ENCODE results near the gene ZIC4.

ZIC4 gene

DNA sequence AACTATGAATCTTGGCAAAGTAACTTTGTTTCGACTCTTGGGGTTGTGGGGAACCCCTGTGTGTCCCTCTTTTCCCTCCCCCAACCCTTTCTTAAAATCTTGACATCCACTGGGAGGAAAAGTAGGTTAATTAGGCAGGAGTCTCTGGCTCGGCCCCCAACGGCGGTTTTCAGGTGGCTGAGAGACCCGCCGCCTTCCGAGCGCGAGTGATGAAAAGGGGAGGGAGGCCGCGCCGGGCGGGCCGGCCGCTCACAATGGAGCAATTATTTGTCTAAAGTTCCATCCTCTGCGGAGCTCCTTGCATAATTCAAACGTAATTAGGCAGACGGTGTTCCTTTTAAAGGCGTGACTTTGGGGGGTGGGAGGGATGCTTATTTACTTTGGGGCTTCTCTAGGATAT, 51.7 kb downstream of the ZIC4 start:
- no peak for DNase-seq (ENCODE audit: low spot score)

DNA sequence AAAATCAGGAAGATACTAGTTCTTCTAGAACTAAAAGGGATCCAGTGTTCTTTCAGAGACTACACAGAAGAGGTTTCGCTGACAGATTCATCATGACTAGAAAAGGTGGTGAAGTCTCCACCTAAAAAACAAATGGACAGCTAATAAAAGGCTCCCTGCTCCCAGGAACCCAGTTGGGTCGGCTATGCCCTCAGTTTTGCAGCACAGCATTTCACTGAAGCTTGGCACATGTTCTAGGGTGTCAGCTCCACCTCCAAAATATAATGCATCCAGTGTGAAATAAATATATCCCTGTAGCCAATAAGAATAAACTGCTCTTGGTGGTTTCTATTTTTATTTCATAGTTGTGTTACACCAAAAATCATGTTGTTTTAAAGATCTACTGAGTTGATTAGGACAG, 55.0 kb downstream of the ZIC4 start:
- no peak for DNase-seq (ENCODE audit: low spot score)

DNA sequence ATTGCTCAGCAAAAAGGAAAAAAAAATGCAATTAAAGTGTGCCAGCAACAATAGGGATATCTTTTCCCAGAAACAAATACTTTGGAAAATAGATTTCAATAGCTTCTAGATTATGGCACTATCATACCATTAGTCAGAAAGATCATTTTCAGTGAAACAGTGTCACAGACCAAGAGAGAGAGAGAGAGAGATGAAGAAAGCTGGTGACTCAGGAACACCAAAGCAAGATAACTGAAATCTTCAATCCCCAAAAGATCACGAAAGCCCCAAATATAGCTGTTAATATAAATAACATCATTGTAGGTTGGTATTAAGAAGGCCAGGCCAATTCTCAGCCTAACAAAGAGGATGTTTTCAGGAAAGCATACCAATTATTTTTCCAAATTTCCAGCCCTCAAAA, 57.4 kb downstream of the ZIC4 start:
- DNase-seq (ENCODE audit: low spot score): no peak

DNA sequence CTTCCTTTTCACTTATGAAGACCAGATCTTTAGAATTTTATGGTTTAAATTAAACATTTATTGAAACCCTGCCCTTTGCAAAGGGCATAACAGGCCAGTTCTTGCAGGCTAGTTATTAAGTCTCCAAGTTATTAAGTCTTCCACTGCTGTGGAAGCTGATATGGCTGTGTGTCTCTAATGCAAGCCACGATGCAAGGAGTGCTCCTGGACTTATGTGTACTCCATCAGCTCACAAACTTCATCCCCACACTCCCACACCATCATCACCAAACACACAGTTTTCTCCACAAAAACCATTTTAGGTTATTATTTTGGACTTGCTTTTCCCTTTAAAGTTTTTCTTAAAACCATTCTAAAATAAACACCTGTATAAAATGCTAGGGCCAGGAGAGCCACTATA, 62.4 kb downstream of the ZIC4 start:
- no peak for DNase-seq (ENCODE audit: low spot score)

DNA sequence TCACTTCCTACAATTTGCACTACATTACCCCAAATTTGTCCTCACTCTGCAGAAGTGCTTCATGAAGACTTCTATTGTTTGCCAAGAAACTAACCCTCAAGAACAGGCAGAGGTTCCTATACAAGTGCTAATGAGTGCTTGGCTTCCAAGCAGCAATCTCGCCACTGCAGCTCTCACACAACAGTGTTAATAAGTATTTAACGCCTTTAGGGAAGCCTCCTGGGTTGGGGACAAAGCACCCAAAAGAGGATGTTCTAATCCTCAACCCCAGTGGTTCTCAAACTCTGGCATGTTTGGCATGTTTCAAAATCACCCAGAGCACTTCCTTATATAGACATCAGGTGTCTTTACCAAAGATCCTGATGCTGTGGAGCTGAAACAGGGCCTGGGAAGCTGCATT, 64.6 kb downstream of the ZIC4 start:
- no peak for DNase-seq (ENCODE audit: low spot score)

DNA sequence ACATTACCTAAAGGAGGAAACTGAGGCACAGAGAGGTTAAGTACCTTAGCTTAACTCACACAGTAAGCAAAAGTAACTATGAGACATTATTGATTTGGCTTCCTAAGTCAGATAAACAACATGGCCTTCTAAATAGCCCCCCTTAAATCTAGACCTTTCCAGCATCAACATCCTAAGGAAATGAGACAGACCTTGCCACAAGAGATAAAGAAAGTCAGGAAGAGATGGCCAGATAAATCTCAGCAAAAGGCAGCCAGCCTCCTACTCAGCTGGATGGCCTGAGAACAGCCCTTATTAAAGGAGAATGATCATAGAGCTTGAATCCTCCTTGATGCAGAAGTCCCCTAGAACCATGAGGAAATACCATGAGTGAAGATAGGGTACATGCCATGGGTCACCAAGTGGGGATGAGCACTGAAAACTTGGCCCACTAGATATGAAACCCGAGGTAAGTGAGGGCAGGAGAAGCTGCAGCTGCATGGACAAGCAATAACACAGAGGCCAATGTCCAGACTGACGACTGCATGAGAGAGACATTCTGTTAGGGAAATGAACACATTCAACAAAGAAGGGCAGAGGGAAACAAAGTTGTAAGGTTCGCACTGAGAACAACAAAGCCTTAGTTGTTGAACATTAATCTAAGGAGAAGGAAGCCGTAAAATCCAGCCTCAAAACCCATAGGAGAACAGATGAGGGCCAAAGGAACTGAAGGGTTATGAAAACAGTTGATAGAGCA, 69.6 kb downstream of the ZIC4 start:
- DNase-seq (ENCODE audit: low spot score): no peak

Data from NAMALWA (cell line).